Uterus (tissue), 2 donors: ENCODE results near the gene SPATA3.

Source experiments
- POLR2A ChIP-seq, 2 donors: fragments of 450-650 bp; IDR thresholded peaks; one replicate each; pipeline ENCODE4 v1.6.1; 2016; ENCODE audit warnings: antibody characterized with exemption in 2 of 2, mild to moderate bottlenecking in 1 of 2, moderate library complexity in 1 of 2
- TF ChIP-seq, protein P1 (sequence below), 4 experiments: fragments of 200-600 bp in 2 of 4; fragments of 450-650 bp in 2 of 4; sonication (generic) in 2 of 4; IDR thresholded peaks; one replicate each; pipeline ENCODE4 v1.5.1; 2016 to 2019; ENCODE audit warnings: antibody characterized with exemption in 4 of 4, mild to moderate bottlenecking in 2 of 4, moderate library complexity in 1 of 4

DNA sequence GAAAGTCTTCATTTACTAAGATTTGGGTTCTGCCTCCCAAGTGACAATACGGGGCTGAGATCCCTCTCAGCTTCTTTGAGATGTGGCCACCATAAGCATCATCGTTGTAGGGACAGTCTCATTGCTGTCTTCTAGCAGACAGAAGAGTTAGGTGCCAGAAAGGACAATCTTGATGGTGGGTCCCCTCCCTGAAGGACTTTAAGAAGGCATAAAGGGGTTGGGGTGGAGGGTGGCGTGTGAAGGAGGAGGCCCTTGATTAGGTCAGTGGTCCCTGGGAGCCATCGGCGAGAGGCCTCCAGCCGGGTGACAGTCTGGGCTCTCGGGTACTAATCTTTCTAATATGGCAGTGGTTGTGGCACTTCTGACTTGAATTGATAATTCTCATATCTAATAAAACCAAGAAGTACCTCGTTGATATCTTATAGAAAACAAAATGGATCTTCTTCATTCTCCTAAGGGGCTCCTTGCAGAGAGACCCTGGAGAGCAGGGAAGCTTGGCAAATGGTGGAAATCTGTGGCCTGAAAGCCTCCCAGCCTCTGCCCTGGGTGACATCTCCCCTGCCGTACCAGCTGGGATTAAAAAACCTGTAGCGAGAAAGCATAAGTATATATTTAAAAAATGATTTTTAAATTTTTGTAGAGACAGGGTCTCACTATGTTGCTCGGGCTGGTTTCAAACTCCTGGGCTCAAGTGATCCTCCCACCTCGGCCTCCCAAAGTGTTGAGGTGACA, 53.5 kb downstream of the SPATA3 start:
- no peak for TF ChIP-seq POLR2A (IDR thresholded peaks at IDR 0.05)
- TF ChIP-seq, protein P1, sequence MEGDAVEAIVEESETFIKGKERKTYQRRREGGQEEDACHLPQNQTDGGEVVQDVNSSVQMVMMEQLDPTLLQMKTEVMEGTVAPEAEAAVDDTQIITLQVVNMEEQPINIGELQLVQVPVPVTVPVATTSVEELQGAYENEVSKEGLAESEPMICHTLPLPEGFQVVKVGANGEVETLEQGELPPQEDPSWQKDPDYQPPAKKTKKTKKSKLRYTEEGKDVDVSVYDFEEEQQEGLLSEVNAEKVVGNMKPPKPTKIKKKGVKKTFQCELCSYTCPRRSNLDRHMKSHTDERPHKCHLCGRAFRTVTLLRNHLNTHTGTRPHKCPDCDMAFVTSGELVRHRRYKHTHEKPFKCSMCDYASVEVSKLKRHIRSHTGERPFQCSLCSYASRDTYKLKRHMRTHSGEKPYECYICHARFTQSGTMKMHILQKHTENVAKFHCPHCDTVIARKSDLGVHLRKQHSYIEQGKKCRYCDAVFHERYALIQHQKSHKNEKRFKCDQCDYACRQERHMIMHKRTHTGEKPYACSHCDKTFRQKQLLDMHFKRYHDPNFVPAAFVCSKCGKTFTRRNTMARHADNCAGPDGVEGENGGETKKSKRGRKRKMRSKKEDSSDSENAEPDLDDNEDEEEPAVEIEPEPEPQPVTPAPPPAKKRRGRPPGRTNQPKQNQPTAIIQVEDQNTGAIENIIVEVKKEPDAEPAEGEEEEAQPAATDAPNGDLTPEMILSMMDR (IDR thresholded peaks at IDR 0.05): no peak
